NCI-H2107 treated with DMSO at 0.1 percent for 48 hours (cell line): ENCODE measurements around the gene RERE.
"Not testable (repeated sequence)": the region's sequence is repeated elsewhere in the genome, so short reads cannot be mapped to it uniquely, and the experiment has no call there.

Experiments used
- DNase-seq: peaks from one replicate; lab custom pipeline; 2025; ENCODE audit not compliant: unreplicated experiment; lab: John Stamatoyannopoulos, UW

Gene RERE

GRCh38 chr1:8753736-8754135 lies 63.7 kb downstream of the RERE start:
- DNase-seq, result no peak

- no peak for DNase-seq
Observed at GRCh38 chr1:8752921-8753713, 64.3 kb downstream of the RERE start.

GRCh38 chr1:8752411-8752810 lies 65.0 kb downstream of the RERE start:
- no peak for DNase-seq

GRCh38 chr1:8751984-8752383 lies 65.5 kb downstream of the RERE start:
- DNase-seq, result no peak

GRCh38 chr1:8747879-8748825 lies 69.3 kb downstream of the RERE start:
- no peak for DNase-seq

- DNase-seq, result no peak
Observed at GRCh38 chr1:8746554-8746953, 70.9 kb downstream of the RERE start.

GRCh38 chr1:8745749-8746390 lies 71.6 kb downstream of the RERE start:
- DNase-seq, result no peak

GRCh38 chr1:8745346-8745745 lies 72.1 kb downstream of the RERE start:
- no peak for DNase-seq

- DNase-seq, result no peak
Observed at GRCh38 chr1:8742022-8742924, 75.2 kb downstream of the RERE start.

- no peak for DNase-seq
Observed at GRCh38 chr1:8740034-8740449, 77.4 kb downstream of the RERE start.

- DNase-seq, result no peak
Observed at GRCh38 chr1:8739377-8739776, 78.1 kb downstream of the RERE start.

- DNase-seq, result no peak
Observed at GRCh38 chr1:8736927-8737326, 80.5 kb downstream of the RERE start.

- DNase-seq, result peak; percentile 45
Observed at GRCh38 chr1:8733484-8733883, 84.0 kb downstream of the RERE start.

- DNase-seq, result no peak
Observed at GRCh38 chr1:8731162-8731561, 86.3 kb downstream of the RERE start.

- no peak for DNase-seq
Observed at GRCh38 chr1:8728464-8728863, 89.0 kb downstream of the RERE start.

- peak; percentile 6 for DNase-seq
Observed at GRCh38 chr1:8727809-8728213, 89.6 kb downstream of the RERE start.

- DNase-seq, result not testable (repeated sequence)
Observed at GRCh38 chr1:8727316-8727715, 90.1 kb downstream of the RERE start.

GRCh38 chr1:8726801-8727186 lies 90.6 kb downstream of the RERE start:
- DNase-seq, result not testable (repeated sequence)

GRCh38 chr1:8723010-8723409 lies 94.4 kb downstream of the RERE start:
- DNase-seq, result no peak

GRCh38 chr1:8722366-8722765 lies 95.1 kb downstream of the RERE start:
- DNase-seq, result no peak
